ENCODE results near the gene GRIN1.
"Not testable (repeated sequence)": the region's sequence is repeated elsewhere in the genome, so short reads cannot be mapped to it uniquely, and the experiment has no call there.

GRIN1 gene

GRCh38 chr9:137111788-137112563 is 27.0 kb upstream of the GRIN1 start:
- no peak for DNase-seq

- DNase-seq, result no peak
Observed at GRCh38 chr9:137112564-137113384, 26.2 kb upstream of the GRIN1 start.

GRCh38 chr9:137113385-137114159 is 25.4 kb upstream of the GRIN1 start:
- no peak for DNase-seq

- no peak for DNase-seq
Observed at GRCh38 chr9:137114220-137114612, 24.7 kb upstream of the GRIN1 start.

GRCh38 chr9:137114613-137115393 is 24.2 kb upstream of the GRIN1 start, which contains the start of gene DPP7:
Gene DPP7, minus strand, starts transcription at chr9:137114733. Its CDS starts 20 bp downstream, at chr9:137114713.
- peak; percentile 53 for DNase-seq

- DNase-seq, result no peak
Observed at GRCh38 chr9:137115394-137116026, 23.4 kb upstream of the GRIN1 start.

GRCh38 chr9:137116027-137116507 is 22.9 kb upstream of the GRIN1 start:
- DNase-seq, result no peak

GRCh38 chr9:137116728-137117127 is 22.2 kb upstream of the GRIN1 start:
- no peak for DNase-seq

GRCh38 chr9:137117269-137117731 is 21.7 kb upstream of the GRIN1 start:
- no peak for DNase-seq

- not testable (repeated sequence) for DNase-seq
Observed at GRCh38 chr9:137118092-137118603, 20.8 kb upstream of the GRIN1 start.

- DNase-seq, result not testable (repeated sequence)
Observed at GRCh38 chr9:137121927-137122795, 16.8 kb upstream of the GRIN1 start.

- not testable (repeated sequence) for DNase-seq
Observed at GRCh38 chr9:137122796-137123467, 16.0 kb upstream of the GRIN1 start.

- DNase-seq, result no peak
Observed at GRCh38 chr9:137123468-137123837, 15.5 kb upstream of the GRIN1 start.

- not testable (repeated sequence) for DNase-seq
Observed at GRCh38 chr9:137123952-137124462, 14.9 kb upstream of the GRIN1 start.

- no peak for DNase-seq
Observed at GRCh38 chr9:137126786-137127185, 12.2 kb upstream of the GRIN1 start.

GRCh38 chr9:137127301-137128157 is 11.4 kb upstream of the GRIN1 start:
- no peak for DNase-seq

- no peak for DNase-seq
Observed at GRCh38 chr9:137128158-137128861, 10.6 kb upstream of the GRIN1 start.
